ENCODE data around the gene HSPB9.

HSPB9 gene

DNA sequence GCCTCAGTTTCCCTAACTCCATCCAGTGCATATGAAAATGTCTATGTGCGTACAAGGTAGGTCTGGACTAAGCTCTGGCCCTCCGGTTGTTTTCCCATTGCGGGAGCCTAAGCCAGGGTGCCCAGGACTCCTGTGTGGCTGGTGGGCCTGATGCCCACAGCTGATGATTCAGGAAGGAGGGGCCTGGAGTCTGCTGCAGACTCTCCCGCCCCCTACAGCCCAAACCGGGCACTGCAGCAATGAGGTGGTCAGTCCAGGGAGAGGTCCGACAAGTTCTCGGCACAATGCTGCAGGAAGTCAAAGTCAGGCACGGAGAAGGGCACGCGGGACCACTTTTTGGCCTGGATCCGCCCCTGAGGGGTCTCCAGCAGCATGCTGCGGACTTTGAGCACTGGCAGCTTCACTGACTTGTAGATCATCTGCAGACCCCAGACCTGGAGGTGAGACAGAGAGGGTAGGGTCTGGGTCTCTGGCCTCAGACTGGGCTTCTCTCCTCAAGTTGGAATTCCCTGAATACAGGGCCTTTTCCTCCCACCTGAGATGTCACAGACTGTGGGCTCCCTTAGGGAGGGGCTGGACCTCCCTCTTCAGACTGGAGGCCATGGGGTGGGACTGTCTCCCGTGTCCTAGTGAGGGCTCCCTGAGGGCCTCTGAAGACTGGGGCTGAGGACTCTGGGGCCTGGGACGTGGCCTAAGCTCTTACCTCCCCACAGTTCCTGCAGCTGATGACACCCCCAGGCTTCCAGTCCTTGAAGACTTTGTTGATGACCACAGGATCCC lies 20.9 kb upstream of the HSPB9 start:
- DNase-seq: peak; percentile 62

- DNase-seq: no peak
These were observed 19.2 kb upstream of the HSPB9 start for GRCh38 chr17:42103221-42103954.

- DNase-seq: no peak
These were observed 18.3 kb upstream of the HSPB9 start for GRCh38 chr17:42104264-42104663.

DNA sequence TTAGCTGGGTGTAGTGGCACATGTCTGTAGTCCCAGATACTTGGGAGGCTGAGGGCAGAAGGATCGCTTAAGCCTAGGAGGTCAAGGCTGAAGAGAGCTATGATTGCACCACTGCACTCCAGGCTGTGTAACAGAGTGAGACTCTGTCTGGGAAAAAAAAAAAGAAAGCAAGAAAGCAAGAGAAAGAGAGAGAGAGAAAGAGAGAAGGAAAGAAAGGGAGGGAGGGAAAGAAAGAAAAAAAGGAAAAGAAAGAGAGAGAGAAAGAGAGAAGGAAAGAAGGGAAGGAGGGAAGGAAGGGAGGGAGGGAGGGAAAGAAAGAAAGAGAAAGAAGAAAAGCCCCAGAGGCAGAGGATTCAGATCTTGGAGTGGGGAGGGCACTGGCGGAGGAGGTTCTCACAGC lies 16.6 kb upstream of the HSPB9 start:
- no peak for DNase-seq

- DNase-seq: no peak
These were observed 15.5 kb upstream of the HSPB9 start for GRCh38 chr17:42107124-42107523.

- DNase-seq: peak; percentile 84
These were observed 14.7 kb upstream of the HSPB9 start for GRCh38 chr17:42107597-42108576.

DNA sequence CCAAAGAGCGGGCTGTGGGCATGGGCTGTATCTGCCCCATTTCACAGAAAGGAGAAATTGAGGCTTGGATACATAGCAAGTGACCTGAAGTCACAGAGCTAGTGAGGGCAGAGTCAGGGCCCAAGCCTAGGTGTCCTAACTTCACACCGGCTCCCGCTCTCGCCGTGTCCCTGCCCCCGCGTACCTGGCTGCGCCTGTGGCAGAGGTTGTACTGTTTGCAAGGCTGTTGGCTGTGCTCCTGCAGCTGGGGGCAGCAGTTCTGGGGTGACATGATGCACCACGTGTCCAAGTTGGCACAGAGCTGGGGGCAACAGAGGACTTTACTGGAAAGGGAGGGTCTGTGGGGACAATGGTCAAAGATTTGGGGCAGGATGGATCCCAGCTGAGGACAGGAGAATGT lies 13.5 kb upstream of the HSPB9 start:
- DNase-seq: no peak

- DNase-seq: no peak
These were observed 12.0 kb upstream of the HSPB9 start for GRCh38 chr17:42110301-42111264.

DNA sequence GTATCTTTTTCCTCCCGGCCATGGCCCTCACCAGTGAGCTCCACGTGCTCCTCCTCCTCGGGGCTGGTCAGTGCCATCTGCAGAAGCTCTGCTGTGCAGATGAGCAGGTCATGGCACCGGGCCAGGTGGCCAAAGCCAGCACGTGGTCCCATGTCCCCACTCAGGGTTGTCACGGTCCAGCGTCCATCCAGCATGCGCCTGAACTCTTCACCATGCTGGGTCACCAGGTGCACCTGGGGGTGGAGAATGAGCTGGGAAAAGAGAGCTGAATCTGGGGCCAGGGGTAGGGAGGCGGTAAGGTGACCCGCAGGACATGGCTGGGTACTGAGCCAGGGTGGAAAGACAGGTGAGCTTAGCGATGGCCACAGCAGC lies 11.4 kb upstream of the HSPB9 start:
- no peak for DNase-seq

DNA sequence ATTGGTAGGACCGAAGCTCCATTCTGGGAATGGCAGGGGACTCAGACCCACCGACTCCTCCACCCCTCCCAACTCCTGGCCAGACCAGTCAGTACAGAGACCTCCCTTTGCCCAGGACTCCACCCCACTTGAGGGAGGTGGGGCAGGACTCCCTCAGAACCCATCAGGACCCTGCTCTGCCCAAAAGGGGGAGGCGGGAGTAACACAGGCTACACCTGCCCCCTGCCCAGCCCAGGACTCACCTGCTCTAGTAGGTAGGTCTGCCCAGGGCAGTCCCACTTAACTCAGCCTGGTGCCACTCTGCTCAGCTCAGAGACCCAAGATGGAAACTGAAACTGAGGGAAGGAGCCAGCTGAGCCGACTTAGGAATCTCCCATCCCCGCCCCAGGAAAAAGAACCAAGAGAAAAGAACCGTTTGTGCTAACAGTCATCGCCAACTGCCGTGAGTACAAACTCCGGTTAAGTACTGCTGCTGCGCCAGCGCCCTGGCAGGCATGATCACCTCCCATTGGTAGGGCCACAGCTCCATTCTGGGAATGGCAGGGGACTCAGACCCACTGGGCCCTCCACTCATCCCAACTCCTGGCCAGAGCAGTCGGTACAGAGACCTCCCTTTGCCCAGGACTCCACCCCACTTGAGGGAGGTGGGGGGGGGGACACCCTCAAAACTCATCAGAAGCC lies 10.6 kb upstream of the HSPB9 start:
- no peak for DNase-seq

DNA sequence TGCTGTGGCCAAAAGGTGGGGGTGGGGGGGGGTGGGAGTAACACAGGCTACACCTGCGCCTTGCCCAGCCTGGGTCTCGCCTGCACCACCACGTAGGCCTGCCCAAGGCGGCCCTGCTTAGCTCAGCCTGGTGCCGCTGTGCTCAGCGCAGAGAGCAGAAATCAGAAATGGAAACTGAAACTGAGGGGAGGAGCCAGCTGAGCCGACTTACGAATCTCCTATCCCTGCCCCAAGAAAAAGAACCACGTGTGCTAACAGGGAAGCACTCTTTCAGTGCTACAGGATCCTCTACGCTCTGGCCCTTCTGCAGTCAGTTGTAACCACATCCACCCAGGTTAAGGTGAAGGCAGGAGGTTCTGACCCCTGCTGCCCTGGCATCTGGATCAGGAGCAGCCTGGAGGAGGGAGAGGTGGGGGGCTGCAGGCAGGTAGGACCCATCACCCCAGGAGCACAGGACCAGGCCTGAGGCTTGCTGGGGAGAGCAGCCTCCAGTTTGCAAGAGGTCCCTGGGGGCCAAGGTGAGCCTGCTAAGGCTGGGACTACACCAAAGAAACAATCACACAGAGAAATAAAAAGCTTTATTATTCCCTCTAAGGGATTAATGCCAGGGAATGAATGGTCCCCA lies 9.9 kb upstream of the HSPB9 start, which contains the start of gene DHX58:
Gene DHX58, minus strand, starts transcription at position 163 of the 625 bp plus-strand sequence. CDS start 822 bp downstream, outside the sequence.
- DNase-seq: no peak

- DNase-seq: no peak
These were observed 9.1 kb upstream of the HSPB9 start for GRCh38 chr17:42113293-42114069.

DNA sequence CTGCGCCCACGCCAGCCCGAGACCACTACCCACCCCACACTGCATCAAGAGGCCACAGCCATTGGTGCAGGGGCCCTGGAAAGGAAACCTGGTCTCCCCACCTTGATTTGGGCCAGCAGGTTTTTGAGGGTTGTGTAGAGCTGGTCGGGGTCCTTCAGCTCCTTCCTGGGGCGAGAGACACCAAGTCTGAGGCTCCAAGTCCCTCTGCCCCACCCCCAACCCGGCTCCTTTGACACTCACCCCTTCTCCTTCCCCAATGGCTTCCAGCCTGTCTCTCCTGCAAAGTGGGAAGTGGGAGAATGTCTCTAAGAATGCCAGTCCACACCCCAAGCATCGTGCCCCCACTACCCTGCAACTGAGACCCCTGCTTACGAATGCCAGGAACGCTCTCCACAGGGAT lies 8.5 kb upstream of the HSPB9 start:
- no peak for DNase-seq

- peak; percentile 61 for DNase-seq
These were observed 5.8 kb upstream of the HSPB9 start for GRCh38 chr17:42116705-42117396.

- no peak for DNase-seq
These were observed 5.0 kb upstream of the HSPB9 start for GRCh38 chr17:42117397-42118125.

DNA sequence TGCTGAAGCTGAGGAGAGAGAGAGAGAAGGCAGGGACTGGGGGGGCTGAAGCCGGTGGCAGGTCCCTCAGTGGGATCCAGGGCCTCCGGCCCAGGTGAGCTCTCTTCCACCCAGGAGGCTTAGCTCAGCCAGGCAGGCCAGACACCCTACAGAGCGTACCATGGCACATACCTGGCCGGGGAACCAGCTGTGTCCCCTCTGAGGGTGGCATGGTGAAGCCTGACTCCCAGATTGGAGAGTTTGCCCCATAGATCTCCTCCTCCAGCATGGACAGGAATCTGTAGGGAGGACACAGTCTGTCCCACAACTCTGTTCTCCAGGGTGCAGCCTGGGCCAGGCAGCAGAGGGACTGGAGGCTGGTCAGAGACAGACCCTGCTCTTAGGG lies 4.5 kb upstream of the HSPB9 start:
- no peak for DNase-seq

GRCh38 chr17:42118545-42118944 lies 4.1 kb upstream of the HSPB9 start:
- DNase-seq: peak; percentile 4

DNA sequence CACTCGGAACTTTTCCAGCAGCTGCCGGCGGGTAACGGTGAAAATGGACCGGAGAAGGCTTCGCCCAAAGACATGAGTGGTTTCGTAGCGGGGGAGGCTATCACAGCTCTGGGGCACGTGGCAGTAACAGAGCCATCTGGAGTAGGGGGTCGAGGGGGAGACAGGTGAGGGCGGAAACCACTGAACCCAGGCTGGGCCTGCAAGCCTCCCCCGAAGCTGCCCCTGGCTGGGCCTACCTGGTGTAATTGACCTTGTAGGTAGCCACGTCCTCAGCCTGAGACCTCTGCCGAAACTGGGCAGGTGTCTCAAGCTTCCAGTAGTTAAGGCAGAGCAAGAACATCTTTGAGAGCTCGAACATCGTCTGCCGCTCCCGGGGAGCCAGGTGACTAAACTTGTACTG lies 3.3 kb upstream of the HSPB9 start:
- DNase-seq: no peak

Data from NCI-H1092 treated with DMSO at 0.1 percent for 48 hours (cell line).